H9 (cell line): ENCODE measurements around the gene CEP68. TPM values are rescaled to one million over a fixed set of nuclear protein-coding genes. Genes with fewer than 3 reads are reported as not detected.

Experiments used
- DNase-seq: peaks from one replicate; pipeline ENCODE4 v3.0.0-alpha.2; 2017
- H2AFZ ChIP-seq: one replicate; pipeline ENCODE4 v1.6.1; 2013; ENCODE audit warnings: mild to moderate bottlenecking, low read length, control low read depth, moderate library complexity
- H2AK5ac ChIP-seq: 2 replicates; pipeline ENCODE4 v1.6.1; 2013; ENCODE audit warnings: low read length, control low read depth, mixed read lengths; ENCODE audit not compliant: insufficient read length
- H2BK120ac ChIP-seq: one replicate; pipeline ENCODE4 v1.6.1; 2013; ENCODE audit warnings: low read depth, mild to moderate bottlenecking, low read length, control low read depth, inconsistent platforms; ENCODE audit not compliant: poor library complexity, severe bottlenecking
- H2BK12ac ChIP-seq: 2 replicates; pipeline ENCODE4 v1.6.1; 2013; ENCODE audit warnings: low read length, control low read depth, mixed read lengths, low read depth; ENCODE audit not compliant: insufficient read length
- H2BK15ac ChIP-seq: 2 replicates; pipeline ENCODE4 v1.6.1; 2013; ENCODE audit warnings: low read depth, low read length, control low read depth
- H2BK20ac ChIP-seq: one replicate; pipeline ENCODE4 v1.6.1; 2013; ENCODE audit warnings: low read depth, mild to moderate bottlenecking, low read length, control low read depth, inconsistent platforms; ENCODE audit not compliant: poor library complexity, severe bottlenecking
- H2BK5ac ChIP-seq: 2 replicates; pipeline ENCODE4 v1.6.1; 2013; ENCODE audit warnings: low read length, control low read depth, mixed read lengths; ENCODE audit not compliant: insufficient read length
- H3K14ac ChIP-seq: 2 replicates; pipeline ENCODE4 v1.6.1; 2013; ENCODE audit warnings: low read length, control low read depth; ENCODE audit not compliant: insufficient read depth
- H3K18ac ChIP-seq: 2 replicates; pipeline ENCODE4 v1.6.1; 2013; ENCODE audit warnings: low read depth, mild to moderate bottlenecking, mixed read lengths, low read length, control low read depth; ENCODE audit not compliant: insufficient read length
- H3K23ac ChIP-seq: 2 replicates; pipeline ENCODE4 v1.6.1; 2013; ENCODE audit warnings: low read length, control low read depth, mixed read lengths, low read depth; ENCODE audit not compliant: insufficient read length
- H3K23me2 ChIP-seq: 2 replicates; pipeline ENCODE4 v1.6.1; 2013; ENCODE audit warnings: low read depth, mild to moderate bottlenecking, mixed read lengths, low read length, control low read depth; ENCODE audit not compliant: insufficient read length, poor library complexity, severe bottlenecking
- H3K27ac ChIP-seq: 2 replicates; pipeline ENCODE4 v1.5.1; 2013; ENCODE audit warnings: low read length, control low read depth, mixed read lengths, low read depth; ENCODE audit not compliant: insufficient read length
- H3K27me3 ChIP-seq: 2 replicates; pipeline ENCODE4 v1.6.1; 2013; ENCODE audit warnings: low read length, control low read depth, inconsistent platforms; ENCODE audit not compliant: insufficient read depth
- H3K4ac ChIP-seq: 2 replicates; pipeline ENCODE4 v1.6.1; 2013; ENCODE audit warnings: low read depth, mild to moderate bottlenecking, control low read depth, inconsistent platforms, low read length, moderate library complexity
- H3K4me1 ChIP-seq: 2 replicates; pipeline ENCODE4 v1.6.1; 2013; ENCODE audit warnings: low read length, control low read depth, inconsistent platforms; ENCODE audit not compliant: insufficient read depth
- H3K4me2 ChIP-seq: 2 replicates; pipeline ENCODE4 v1.6.1; 2013; ENCODE audit warnings: low read length, control low read depth, mixed read lengths; ENCODE audit not compliant: insufficient read length, insufficient read depth
- H3K56ac ChIP-seq: 2 replicates; pipeline ENCODE4 v1.6.1; 2013; ENCODE audit warnings: low read depth, mild to moderate bottlenecking, mixed read lengths, low read length, control low read depth; ENCODE audit not compliant: insufficient read length
- H3K79me1 ChIP-seq: 2 replicates; pipeline ENCODE4 v1.6.1; 2013; ENCODE audit warnings: low read depth, mild to moderate bottlenecking, moderate library complexity, low read length, control low read depth, inconsistent platforms; ENCODE audit not compliant: insufficient read depth, poor library complexity, severe bottlenecking
- H3K79me2 ChIP-seq: 2 replicates; pipeline ENCODE4 v1.6.1; 2013; ENCODE audit warnings: low read length, control low read depth, inconsistent platforms; ENCODE audit not compliant: insufficient read depth
- H3K9ac ChIP-seq: 2 replicates; pipeline ENCODE4 v1.6.1; 2013; ENCODE audit warnings: low read length, control low read depth, mixed read lengths; ENCODE audit not compliant: insufficient read length; ENCODE audit errors: extremely low read depth
- H3K9me3 ChIP-seq: one replicate; pipeline ENCODE4 v1.6.1; 2013; ENCODE audit warnings: low read depth, low read length, inconsistent platforms; ENCODE audit not compliant: control insufficient read depth
- H3T11ph ChIP-seq: one replicate; pipeline ENCODE4 v1.6.1; 2013; ENCODE audit warnings: mild to moderate bottlenecking, low read length, control low read depth, inconsistent platforms
- H4K20me1 ChIP-seq: one replicate; pipeline ENCODE4 v1.6.1; 2013; ENCODE audit not compliant: control insufficient read depth, insufficient read length, insufficient read depth
- H4K5ac ChIP-seq: 2 replicates; pipeline ENCODE4 v1.6.1; 2013; ENCODE audit warnings: low read depth, mild to moderate bottlenecking, mixed read lengths, low read length, control low read depth; ENCODE audit not compliant: insufficient read length
- H4K8ac ChIP-seq: replicated peaks from 2 replicates; pipeline ENCODE4 v1.6.1; 2013; ENCODE audit warnings: low read length, control low read depth, mixed read lengths, low read depth; ENCODE audit not compliant: insufficient read length
- H4K91ac ChIP-seq: 2 replicates; pipeline ENCODE4 v1.6.1; 2013; ENCODE audit warnings: low read depth, mild to moderate bottlenecking, moderate library complexity, mixed read lengths, low read length, control low read depth; ENCODE audit not compliant: insufficient read length
- H3K27ac Mint-ChIP-seq, 3 experiments: 2 replicates in 2 of 3; 3 replicates in 1 of 3; pipeline ENCODE4 v1.8.0; 2020 to 2021; ENCODE audit warnings: mixed read lengths in 3 of 3, mild to moderate bottlenecking in 1 of 3, moderate library complexity in 1 of 3
- H3K27me3 Mint-ChIP-seq: 2 replicates; pipeline ENCODE4 v1.8.0; 2021; ENCODE audit warnings: low read depth, mild to moderate bottlenecking, moderate library complexity, mixed read lengths
- H3K36me3 Mint-ChIP-seq, 3 experiments: 2 replicates in 2 of 3; 3 replicates in 1 of 3; pipeline ENCODE4 v1.8.0; 2020 to 2021; ENCODE audit warnings: low read depth in 3 of 3, mixed read lengths in 3 of 3; ENCODE audit not compliant: insufficient read depth in 1 of 3
- H3K4me1 Mint-ChIP-seq, 2 experiments: 2 replicates each; pipeline ENCODE4 v1.8.0; 2020; ENCODE audit warnings: mixed read lengths in 2 of 2
- H3K4me3 Mint-ChIP-seq, 2 experiments: 2 replicates in 1 of 2; 3 replicates in 1 of 2; pipeline ENCODE4 v1.8.0; 2020 to 2021; ENCODE audit warnings: mild to moderate bottlenecking in 2 of 2, mixed read lengths in 2 of 2, moderate library complexity in 1 of 2
- H3K9me3 Mint-ChIP-seq, 2 experiments: 2 replicates in 1 of 2; 3 replicates in 1 of 2; pipeline ENCODE4 v1.8.0; 2020; ENCODE audit warnings: mild to moderate bottlenecking in 2 of 2, mixed read lengths in 2 of 2, moderate library complexity in 1 of 2
- CTCF ChIP-seq: fragments of 200-600 bp; sonication (generic); conservative IDR thresholded peaks from 3 replicates; pipeline ENCODE4 v1.8.0; 2021; ENCODE audit warnings: antibody characterized with exemption, mild to moderate bottlenecking
- WGBS: extraction: QIAGEN DNeasy Blood & Tissue Kit; methylation state at CpG from one replicate; pipeline ENCODE4 v1.1.7; 2013; ENCODE audit warnings: missing lambda C conversion rate, low lambda C conversion rate, mixed read lengths; ENCODE audit not compliant: insufficient read length; ENCODE audit errors: extremely low coverage; 5-methylcytosine and 5-hydroxymethylcytosine counted together
- total RNA-seq: library from RNA; stranded (reverse); gene quantifications from 2 replicates; pipeline ENCODE4 v1.2.1, GENCODE V29; 2021

The CEP68 gene
- total RNA-seq, 1 experiment from 2014 or later = 20.2 TPM

- no peak for TF ChIP-seq CTCF
- H3K27ac Mint-ChIP-seq = peak overlapping the region in 1 of 3 experiments; percentile 60; a peak in 3 of 7 replicates
- no CpG with 5 or more reads among the region's 3 CpGs for WGBS
- Histone ChIP-seq H3T11ph (no peak overlapping the region), H3K18ac (no peak overlapping the region), H2AK5ac (no peak overlapping the region), H2BK12ac (no peak overlapping the region), H3K79me1 (no peaks in the 10 kb centered on the region), H3K9ac (no peak overlapping the region), H3K4ac (no peak overlapping the region), H4K8ac (no peak overlapping the region), H2BK120ac (no peak overlapping the region), H3K79me2 (no peaks in the 10 kb centered on the region), H2BK15ac (no peak overlapping the region), H3K9me3 (no peaks in the 10 kb centered on the region), H3K27me3 (no peaks in the 10 kb centered on the region), H4K5ac (no peak overlapping the region), H4K20me1 (no peaks in the 10 kb centered on the region), H3K4me2 (no peak overlapping the region), H3K27ac (no peak overlapping the region), H3K23ac (no peak overlapping the region), H2BK20ac (peak overlapping the region; percentile 90), H3K4me1 (no peaks in the 10 kb centered on the region), H3K56ac (no peak overlapping the region), H2AFZ (no peak overlapping the region), H3K14ac (no peak overlapping the region), H4K91ac (no peak overlapping the region), H3K23me2 (no peaks in the 10 kb centered on the region), H2BK5ac (no peak overlapping the region)
- peaks cover 10 to 29% (median 12%) of the 10 kb centered on the region in 3 experiments for H3K36me3 Mint-ChIP-seq
- DNase-seq = no peak
- no peak overlapping the region; a peak in 1 of 5 replicates for H3K4me3 Mint-ChIP-seq
- H3K27me3 Mint-ChIP-seq = peaks cover 2% of the 10 kb centered on the region
- H3K9me3 Mint-ChIP-seq = no peaks in the 10 kb centered on the region
- H3K4me1 Mint-ChIP-seq = peaks cover 10 to 20% of the 10 kb centered on the region in 2 experiments
Measured at GRCh38 chr2:65037178-65037577, 19.0 kb upstream of the CEP68 start.
